HEK293T (cell line): ENCODE measurements around the gene CCDC146.

Source experiments
- FOXA1 ChIP-seq: fragments of 450-650 bp; IDR thresholded peaks from 2 replicates; pipeline ENCODE4 v1.6.1; 2016; ENCODE audit warnings: mild to moderate bottlenecking
- HDGF ChIP-seq: fragments of 450-650 bp; IDR thresholded peaks from 2 replicates; pipeline ENCODE4 v1.6.1; 2017; ENCODE audit warnings: antibody characterized with exemption, borderline replicate concordance
- SP1 ChIP-seq: fragments of 450-650 bp; IDR thresholded peaks from 2 replicates; pipeline ENCODE4 v1.6.1; 2017

DNA sequence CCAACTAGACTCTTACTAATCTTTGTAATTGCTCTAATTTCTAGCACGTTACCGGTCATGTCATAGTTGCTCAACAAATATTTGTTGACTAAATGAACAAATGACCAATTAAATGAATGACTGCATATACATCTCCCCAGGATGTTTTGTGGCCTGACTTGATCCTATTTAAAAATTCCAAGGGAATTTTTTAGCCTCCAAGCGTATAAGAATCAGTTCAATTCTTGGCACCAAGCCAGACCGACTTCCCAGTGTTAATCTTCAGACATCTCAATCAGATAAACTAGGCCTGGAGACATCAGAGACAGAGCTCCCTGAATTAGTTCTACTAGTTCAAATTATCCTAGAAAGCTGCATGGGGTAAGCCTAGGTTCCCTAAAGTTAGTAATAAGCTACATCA is 197.7 kb downstream of the CCDC146 start:
- no peak for TF ChIP-seq SP1
- no peak for TF ChIP-seq HDGF
- no peak for TF ChIP-seq FOXA1
